Esophagus muscularis mucosa (tissue), 3 donors: ENCODE data around the gene MUSTN1.

Experiments used
- POLR2AphosphoS5 ChIP-seq, 2 donors: sonication (generic); formaldehyde crosslinking; IDR thresholded peaks; one replicate each; pipeline ENCODE4 v1.6.1; 2017; ENCODE audit warnings: antibody characterized with exemption in 2 of 2
- TF ChIP-seq, protein P1 (sequence below), 3 experiments: fragments of 200-600 bp in 2 of 3; fragments of 450-650 bp in 1 of 3; sonication (generic) in 2 of 3; IDR thresholded peaks; one replicate each; pipeline ENCODE4 v1.5.1; 2017 to 2019; ENCODE audit warnings: antibody characterized with exemption in 3 of 3, mild to moderate bottlenecking in 2 of 3, moderate library complexity in 1 of 3

DNA sequence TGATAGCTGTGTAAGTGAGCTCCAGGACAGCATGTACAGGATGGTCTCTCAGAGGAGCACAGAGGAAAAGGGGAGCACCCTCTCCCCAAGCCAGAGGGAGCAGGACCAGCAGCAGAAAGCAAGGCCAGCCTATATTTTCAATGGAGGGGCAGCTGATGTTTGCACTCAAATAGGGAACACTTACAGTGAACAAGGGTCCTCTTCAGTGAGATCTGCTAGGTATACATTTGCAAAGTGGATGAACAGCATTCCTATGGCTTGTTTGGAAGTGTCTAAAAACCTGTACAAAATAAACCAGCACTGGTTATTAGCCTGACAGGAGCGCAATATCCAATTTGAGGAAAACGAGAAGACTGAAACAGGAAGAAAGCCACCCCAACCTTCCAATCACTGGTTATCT, 17.6 kb upstream of the MUSTN1 start:
- TF ChIP-seq, protein P1, sequence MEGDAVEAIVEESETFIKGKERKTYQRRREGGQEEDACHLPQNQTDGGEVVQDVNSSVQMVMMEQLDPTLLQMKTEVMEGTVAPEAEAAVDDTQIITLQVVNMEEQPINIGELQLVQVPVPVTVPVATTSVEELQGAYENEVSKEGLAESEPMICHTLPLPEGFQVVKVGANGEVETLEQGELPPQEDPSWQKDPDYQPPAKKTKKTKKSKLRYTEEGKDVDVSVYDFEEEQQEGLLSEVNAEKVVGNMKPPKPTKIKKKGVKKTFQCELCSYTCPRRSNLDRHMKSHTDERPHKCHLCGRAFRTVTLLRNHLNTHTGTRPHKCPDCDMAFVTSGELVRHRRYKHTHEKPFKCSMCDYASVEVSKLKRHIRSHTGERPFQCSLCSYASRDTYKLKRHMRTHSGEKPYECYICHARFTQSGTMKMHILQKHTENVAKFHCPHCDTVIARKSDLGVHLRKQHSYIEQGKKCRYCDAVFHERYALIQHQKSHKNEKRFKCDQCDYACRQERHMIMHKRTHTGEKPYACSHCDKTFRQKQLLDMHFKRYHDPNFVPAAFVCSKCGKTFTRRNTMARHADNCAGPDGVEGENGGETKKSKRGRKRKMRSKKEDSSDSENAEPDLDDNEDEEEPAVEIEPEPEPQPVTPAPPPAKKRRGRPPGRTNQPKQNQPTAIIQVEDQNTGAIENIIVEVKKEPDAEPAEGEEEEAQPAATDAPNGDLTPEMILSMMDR (IDR thresholded peaks at IDR 0.05), result no peak
- no peak for TF ChIP-seq POLR2AphosphoS5 (IDR thresholded peaks at IDR 0.05)
